ENCODE results near the gene RETREG1. TPM values are rescaled to one million over a fixed set of nuclear protein-coding genes. Genes with fewer than 3 reads are reported as not detected.

RETREG1 gene
- total RNA-seq, 1 donor from 2014 or later, result 2.9 TPM

GRCh38 chr5:16558984-16559629 lies 57.7 kb downstream of the RETREG1 start:
- TF ChIP-seq CTCF (IDR thresholded peaks at IDR 0.05), result no peak
- no peak overlapping the region for H3K4me3 ChIP-seq
- intact Hi-C loops (cut with DNase I), result no loop called here
- H3K27me3 ChIP-seq, result no peaks in the 10 kb centered on the region
- H3K9me3 ChIP-seq, result no peaks in the 10 kb centered on the region
- no peak overlapping the region for H3K27ac ChIP-seq
- no peaks in the 10 kb centered on the region for H3K4me1 ChIP-seq
- no peak for DNase-seq (ENCODE audit: low spot score in 2 of 2)
- no peaks in the 10 kb centered on the region for H3K36me3 ChIP-seq

GRCh38 chr5:16557477-16557876 lies 59.3 kb downstream of the RETREG1 start:
- H3K4me3 ChIP-seq, result no peak overlapping the region
- intact Hi-C loops (cut with DNase I), result no loop called here
- TF ChIP-seq CTCF (IDR thresholded peaks at IDR 0.05), result no peak
- no peak for DNase-seq (ENCODE audit: low spot score in 2 of 2)
- H3K4me1 ChIP-seq, result no peaks in the 10 kb centered on the region
- no peak overlapping the region for H3K27ac ChIP-seq
- H3K36me3 ChIP-seq, result no peaks in the 10 kb centered on the region
- no peaks in the 10 kb centered on the region for H3K27me3 ChIP-seq
- H3K9me3 ChIP-seq, result no peaks in the 10 kb centered on the region

- no peak overlapping the region for H3K27ac ChIP-seq
- no peak for DNase-seq (ENCODE audit: low spot score in 2 of 2)
- intact Hi-C loops (cut with DNase I), result no loop called here
These were observed 62.7 kb downstream of the RETREG1 start for GRCh38 chr5:16554110-16554509.

GRCh38 chr5:16552666-16553343 lies 64.0 kb downstream of the RETREG1 start:
- H3K4me3 ChIP-seq, result no peak overlapping the region
- H3K36me3 ChIP-seq, result no peaks in the 10 kb centered on the region
- peak; percentile 27 to 62 (median 56) for TF ChIP-seq CTCF (IDR thresholded peaks at IDR 0.05)
- H3K27me3 ChIP-seq, result no peaks in the 10 kb centered on the region
- H3K9me3 ChIP-seq, result no peaks in the 10 kb centered on the region
- intact Hi-C loops (cut with DNase I), result loop anchor here (1.0 kb wide), 1 partner anchor 64 kb away; no protein-coding TSS in a partner anchor
- H3K27ac ChIP-seq, result no peak overlapping the region
- peak in 1 of 2 donors; percentile 75 for DNase-seq (ENCODE audit: low spot score in 2 of 2)
- no peaks in the 10 kb centered on the region for H3K4me1 ChIP-seq

More at GRCh38 chr5:16554110-16554509, 62.7 kb downstream of the RETREG1 start:
- no peak for TF ChIP-seq CTCF (IDR thresholded peaks at IDR 0.05)
- H3K4me1 ChIP-seq, result no peaks in the 10 kb centered on the region
- no peaks in the 10 kb centered on the region for H3K36me3 ChIP-seq
- H3K4me3 ChIP-seq, result no peak overlapping the region
- H3K27me3 ChIP-seq, result no peaks in the 10 kb centered on the region
- H3K9me3 ChIP-seq, result no peaks in the 10 kb centered on the region

- intact Hi-C loops (cut with DNase I), result loop anchor here (1.0 kb wide), 1 partner anchor 62 kb away; no protein-coding TSS in a partner anchor
These were observed 65.2 kb downstream of the RETREG1 start for GRCh38 chr5:16551628-16552027.

More at GRCh38 chr5:16551628-16552027, 65.2 kb downstream of the RETREG1 start:
- Histone ChIP-seq H3K9me3 (no peaks in the 10 kb centered on the region), H3K27ac (no peak overlapping the region), H3K36me3 (no peaks in the 10 kb centered on the region), H3K4me1 (no peaks in the 10 kb centered on the region), H3K27me3 (no peaks in the 10 kb centered on the region), H3K4me3 (no peak overlapping the region)
- TF ChIP-seq CTCF (IDR thresholded peaks at IDR 0.05), result no peak
- DNase-seq (ENCODE audit: low spot score in 2 of 2), result no peak
